Measurements from ENCODE around the gene CACNA1C.

Gene CACNA1C

DNA sequence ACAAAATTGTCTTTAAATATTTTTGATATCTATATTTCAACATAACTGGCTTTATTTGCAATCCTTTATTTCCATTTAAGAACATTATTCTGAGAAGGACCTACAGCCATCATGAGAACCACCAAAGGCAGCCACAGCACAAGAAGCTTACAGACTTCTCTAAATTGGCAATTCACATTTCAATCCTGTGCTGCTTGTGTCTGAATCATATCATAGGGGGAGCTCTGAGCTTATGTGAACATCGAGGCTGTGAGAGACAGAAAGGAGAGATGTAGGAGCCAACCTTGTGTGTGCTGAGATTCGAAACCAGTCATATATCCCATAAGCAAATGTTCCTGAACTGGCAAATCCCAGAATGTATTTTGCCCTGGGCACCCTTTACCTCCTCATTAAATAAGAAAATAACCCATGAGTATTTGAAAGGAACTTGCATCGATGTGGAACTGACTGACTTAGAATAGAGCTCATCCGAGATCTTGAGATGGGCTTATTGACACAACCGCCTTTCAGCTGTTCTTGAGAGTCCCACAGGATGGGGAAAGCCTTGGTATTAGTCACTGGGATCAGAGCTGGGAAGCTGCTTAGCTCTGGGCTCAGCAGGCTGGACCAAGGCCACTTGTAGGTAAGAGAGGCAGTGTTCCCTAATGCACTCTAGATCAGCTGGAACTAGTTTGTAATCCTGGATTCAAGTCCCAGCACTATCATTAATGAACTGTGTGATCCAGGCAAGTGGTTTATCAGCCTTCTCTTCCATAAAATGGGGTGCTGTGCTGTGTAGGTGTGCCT lies 329.8 kb downstream of the CACNA1C start:
- DNase-seq (ENCODE audit: insufficient read length, low spot score) = no peak
- TF ChIP-seq PAX5 (IDR thresholded peaks at IDR 0.05; ENCODE audit: insufficient read depth, low read length, severe bottlenecking) (no peak), SPI1 (IDR thresholded peaks at IDR 0.05; ENCODE audit: low read depth, low read length) (no peak), POLR2AphosphoS5 (IDR thresholded peaks at IDR 0.05; ENCODE audit: low read depth, low read length) (no peak), TAF1 (IDR thresholded peaks at IDR 0.05; ENCODE audit: low read depth, low read length) (no peak), POLR2A (IDR thresholded peaks at IDR 0.05; ENCODE audit: low read depth, low read length) (no peak), POU2F2 (IDR thresholded peaks at IDR 0.05; ENCODE audit: low read depth, low read length) (no peak)
- no peak for FAIRE-seq

- TF ChIP-seq POLR2AphosphoS5 (IDR thresholded peaks at IDR 0.05; ENCODE audit: low read depth, low read length) (no peak), SPI1 (IDR thresholded peaks at IDR 0.05; ENCODE audit: low read depth, low read length) (peak; percentile 71), TAF1 (IDR thresholded peaks at IDR 0.05; ENCODE audit: low read depth, low read length) (no peak)
- no peak for DNase-seq (ENCODE audit: insufficient read length, low spot score)
- peak; percentile 68 for FAIRE-seq
Measured at GRCh38 chr12:2383325-2384028, 330.7 kb downstream of the CACNA1C start.

DNA sequence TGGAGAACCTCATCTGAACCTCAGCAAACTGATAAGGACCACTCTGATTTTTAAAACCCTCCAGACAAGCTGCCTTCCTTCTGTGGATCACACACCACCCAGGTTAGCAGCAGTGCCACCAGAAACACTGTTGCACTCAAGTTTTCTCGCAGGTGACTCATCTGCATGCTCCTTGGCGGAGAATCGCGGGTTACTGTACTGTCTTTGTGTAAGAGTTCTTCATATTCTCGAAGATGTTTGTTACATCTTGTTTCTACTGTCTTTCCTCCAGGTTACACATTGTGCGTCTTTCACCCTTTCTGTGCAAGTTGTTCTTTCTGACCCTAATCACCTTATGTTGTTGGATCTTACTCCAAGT lies 331.2 kb downstream of the CACNA1C start:
- FAIRE-seq (no peak), DNase-seq (ENCODE audit: insufficient read length, low spot score) (no peak)
- TF ChIP-seq SPI1 (IDR thresholded peaks at IDR 0.05; ENCODE audit: low read depth, low read length) (no peak), POU2F2 (IDR thresholded peaks at IDR 0.05; ENCODE audit: low read depth, low read length) (no peak), PAX5 (IDR thresholded peaks at IDR 0.05; ENCODE audit: insufficient read depth, low read length, severe bottlenecking) (no peak), TAF1 (IDR thresholded peaks at IDR 0.05; ENCODE audit: low read depth, low read length) (no peak), POLR2A (IDR thresholded peaks at IDR 0.05; ENCODE audit: low read depth, low read length) (no peak), POLR2AphosphoS5 (IDR thresholded peaks at IDR 0.05; ENCODE audit: low read depth, low read length) (no peak)

- DNase-seq (ENCODE audit: insufficient read length, low spot score) (no peak), FAIRE-seq (no peak)
- no peak for TF ChIP-seq PAX5 (IDR thresholded peaks at IDR 0.05; ENCODE audit: insufficient read depth, low read length, severe bottlenecking)
- TF ChIP-seq POU2F2 (IDR thresholded peaks at IDR 0.05; ENCODE audit: low read depth, low read length) = no peak
- TF ChIP-seq TAF1 (IDR thresholded peaks at IDR 0.05; ENCODE audit: low read depth, low read length) = no peak
- no peak for TF ChIP-seq POLR2A (IDR thresholded peaks at IDR 0.05; ENCODE audit: low read depth, low read length)
- no peak for TF ChIP-seq POLR2AphosphoS5 (IDR thresholded peaks at IDR 0.05; ENCODE audit: low read depth, low read length)
Measured at GRCh38 chr12:2384533-2385351, 332.0 kb downstream of the CACNA1C start.

DNA sequence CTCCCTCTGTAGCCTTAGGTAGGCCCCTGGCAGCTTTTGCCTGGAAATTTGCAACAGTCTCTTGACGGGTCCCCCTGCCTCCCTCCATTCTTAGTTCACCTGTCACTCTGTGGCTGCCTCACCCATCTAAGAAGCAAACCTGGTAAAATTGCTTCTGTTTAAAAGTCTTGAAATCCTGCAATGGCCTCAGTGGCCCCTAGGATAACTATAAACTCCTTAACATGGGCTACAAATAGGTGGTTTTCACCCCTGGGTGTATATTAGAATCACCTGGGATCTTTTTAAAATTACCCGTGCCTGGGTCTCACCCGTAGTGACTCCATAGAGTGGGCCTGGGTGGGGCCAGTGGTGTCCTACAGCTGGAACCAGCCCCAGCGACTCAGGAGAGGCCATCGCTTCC lies 332.7 kb downstream of the CACNA1C start:
- DNase-seq (ENCODE audit: insufficient read length, low spot score) = no peak
- TF ChIP-seq POU2F2 (IDR thresholded peaks at IDR 0.05; ENCODE audit: low read depth, low read length) = no peak
- TF ChIP-seq TAF1 (IDR thresholded peaks at IDR 0.05; ENCODE audit: low read depth, low read length) = no peak
- TF ChIP-seq POLR2A (IDR thresholded peaks at IDR 0.05; ENCODE audit: low read depth, low read length) = no peak
- no peak for TF ChIP-seq POLR2AphosphoS5 (IDR thresholded peaks at IDR 0.05; ENCODE audit: low read depth, low read length)
- TF ChIP-seq PAX5 (IDR thresholded peaks at IDR 0.05; ENCODE audit: insufficient read depth, low read length, severe bottlenecking) = no peak
- no peak for TF ChIP-seq SPI1 (IDR thresholded peaks at IDR 0.05; ENCODE audit: low read depth, low read length)
- no peak for FAIRE-seq

GRCh38 chr12:2386566-2386965 lies 333.8 kb downstream of the CACNA1C start:
- no peak for TF ChIP-seq POLR2A (IDR thresholded peaks at IDR 0.05; ENCODE audit: low read depth, low read length)
- TF ChIP-seq POLR2AphosphoS5 (IDR thresholded peaks at IDR 0.05; ENCODE audit: low read depth, low read length) = no peak
- no peak for TF ChIP-seq SPI1 (IDR thresholded peaks at IDR 0.05; ENCODE audit: low read depth, low read length)
- TF ChIP-seq POU2F2 (IDR thresholded peaks at IDR 0.05; ENCODE audit: low read depth, low read length) = no peak
- TF ChIP-seq PAX5 (IDR thresholded peaks at IDR 0.05; ENCODE audit: insufficient read depth, low read length, severe bottlenecking) = no peak
- no peak for TF ChIP-seq TAF1 (IDR thresholded peaks at IDR 0.05; ENCODE audit: low read depth, low read length)
- no peak for FAIRE-seq
- no peak for DNase-seq (ENCODE audit: insufficient read length, low spot score)

- DNase-seq (ENCODE audit: insufficient read length, low spot score) (no peak), FAIRE-seq (peak; percentile 76)
- TF ChIP-seq POLR2A (IDR thresholded peaks at IDR 0.05; ENCODE audit: low read depth, low read length) (no peak), SPI1 (IDR thresholded peaks at IDR 0.05; ENCODE audit: low read depth, low read length) (no peak), TAF1 (IDR thresholded peaks at IDR 0.05; ENCODE audit: low read depth, low read length) (no peak), POU2F2 (IDR thresholded peaks at IDR 0.05; ENCODE audit: low read depth, low read length) (no peak), POLR2AphosphoS5 (IDR thresholded peaks at IDR 0.05; ENCODE audit: low read depth, low read length) (no peak), PAX5 (IDR thresholded peaks at IDR 0.05; ENCODE audit: insufficient read depth, low read length, severe bottlenecking) (no peak)
Measured at GRCh38 chr12:2387103-2387834, 334.5 kb downstream of the CACNA1C start.

DNA sequence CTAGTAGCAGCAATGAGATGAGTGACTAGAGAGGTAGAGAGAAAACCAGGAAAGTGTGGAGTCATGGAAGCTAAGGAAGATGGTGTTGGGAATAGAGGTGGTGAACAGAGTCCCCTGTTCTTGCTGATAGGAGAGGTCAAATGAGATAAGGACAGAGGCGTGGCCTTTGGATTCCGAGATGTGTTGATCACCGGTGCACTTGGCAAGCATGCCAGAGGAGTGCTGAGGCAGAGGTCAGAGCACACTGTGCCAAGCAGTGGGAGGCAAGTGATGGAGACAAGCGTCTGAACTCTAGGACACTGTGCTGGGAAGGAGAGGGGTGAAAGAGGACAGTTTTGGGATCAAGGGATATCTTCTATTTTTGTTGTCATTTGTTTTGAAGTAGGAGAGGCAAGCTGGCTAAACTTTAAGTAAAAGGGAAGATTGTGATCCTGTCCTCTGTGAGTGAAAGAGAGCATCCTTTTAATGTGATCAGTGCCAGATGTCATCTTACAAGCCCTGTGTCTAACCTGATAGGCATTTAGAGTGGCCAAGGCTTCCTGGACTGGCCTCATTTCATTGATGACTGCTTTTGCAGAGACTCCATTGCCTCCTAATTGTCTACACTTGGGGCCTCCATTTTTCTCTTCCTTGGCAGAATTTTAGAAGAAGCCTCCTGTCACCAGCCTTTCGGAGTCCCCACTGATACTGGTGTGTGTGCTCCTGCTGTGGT lies 336.4 kb downstream of the CACNA1C start:
- DNase-seq (ENCODE audit: insufficient read length, low spot score) (no peak), FAIRE-seq (no peak)
- no peak for TF ChIP-seq PAX5 (IDR thresholded peaks at IDR 0.05; ENCODE audit: insufficient read depth, low read length, severe bottlenecking)
- no peak for TF ChIP-seq TAF1 (IDR thresholded peaks at IDR 0.05; ENCODE audit: low read depth, low read length)
- no peak for TF ChIP-seq POLR2AphosphoS5 (IDR thresholded peaks at IDR 0.05; ENCODE audit: low read depth, low read length)
- TF ChIP-seq POU2F2 (IDR thresholded peaks at IDR 0.05; ENCODE audit: low read depth, low read length) = no peak
- TF ChIP-seq POLR2A (IDR thresholded peaks at IDR 0.05; ENCODE audit: low read depth, low read length) = no peak
- no peak for TF ChIP-seq SPI1 (IDR thresholded peaks at IDR 0.05; ENCODE audit: low read depth, low read length)

All from GM12891 (cell line).